ENCODE measurements around the gene CAPNS1.

CAPNS1 gene

DNA sequence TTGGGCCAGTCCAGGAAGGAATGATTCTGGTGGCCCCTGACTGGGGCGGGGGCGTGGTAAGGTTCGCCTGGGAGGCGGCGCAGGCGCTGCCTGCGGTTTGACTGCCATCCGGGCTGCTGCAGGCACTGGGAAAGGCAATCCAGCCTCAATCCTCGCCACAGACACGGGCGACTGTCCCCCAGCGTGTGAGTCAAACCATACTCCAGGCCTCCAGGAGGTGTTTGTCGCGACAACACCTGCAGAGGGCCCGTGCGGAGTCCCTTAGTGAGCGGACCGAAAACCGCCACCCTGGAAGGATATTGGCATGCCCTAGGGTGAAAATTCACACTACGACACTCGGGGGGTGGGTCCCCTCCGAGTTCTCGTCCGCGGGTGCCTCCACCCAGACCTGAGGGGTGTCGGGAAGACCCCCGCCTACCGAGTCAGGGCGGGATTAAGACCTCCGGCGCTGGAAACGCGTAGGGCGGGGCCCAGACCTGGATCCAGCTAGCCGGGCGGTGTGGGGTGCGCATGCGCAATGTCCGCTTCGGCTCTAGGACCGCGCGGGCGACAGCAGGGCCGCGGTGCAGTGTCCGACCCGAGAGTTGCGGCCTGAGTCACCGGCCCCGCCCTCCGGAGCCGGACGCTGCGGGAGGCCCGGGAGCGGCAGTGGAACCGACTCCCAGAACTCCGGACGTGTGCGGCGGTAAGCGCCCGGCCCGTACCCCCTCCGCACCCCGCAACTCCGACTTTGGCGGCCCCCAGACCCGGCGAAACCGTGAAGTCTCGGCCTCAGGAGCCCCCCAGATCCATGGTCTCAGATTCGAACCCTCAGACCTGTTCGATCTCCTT is at the start of gene CAPNS1:
Gene CAPNS1 (plus strand): TSS at position 594 of the 831 bp plus-strand sequence. CDS start 946 bp downstream, outside the sequence.
- DNase-seq = peak; percentile 90 to 99

DNA sequence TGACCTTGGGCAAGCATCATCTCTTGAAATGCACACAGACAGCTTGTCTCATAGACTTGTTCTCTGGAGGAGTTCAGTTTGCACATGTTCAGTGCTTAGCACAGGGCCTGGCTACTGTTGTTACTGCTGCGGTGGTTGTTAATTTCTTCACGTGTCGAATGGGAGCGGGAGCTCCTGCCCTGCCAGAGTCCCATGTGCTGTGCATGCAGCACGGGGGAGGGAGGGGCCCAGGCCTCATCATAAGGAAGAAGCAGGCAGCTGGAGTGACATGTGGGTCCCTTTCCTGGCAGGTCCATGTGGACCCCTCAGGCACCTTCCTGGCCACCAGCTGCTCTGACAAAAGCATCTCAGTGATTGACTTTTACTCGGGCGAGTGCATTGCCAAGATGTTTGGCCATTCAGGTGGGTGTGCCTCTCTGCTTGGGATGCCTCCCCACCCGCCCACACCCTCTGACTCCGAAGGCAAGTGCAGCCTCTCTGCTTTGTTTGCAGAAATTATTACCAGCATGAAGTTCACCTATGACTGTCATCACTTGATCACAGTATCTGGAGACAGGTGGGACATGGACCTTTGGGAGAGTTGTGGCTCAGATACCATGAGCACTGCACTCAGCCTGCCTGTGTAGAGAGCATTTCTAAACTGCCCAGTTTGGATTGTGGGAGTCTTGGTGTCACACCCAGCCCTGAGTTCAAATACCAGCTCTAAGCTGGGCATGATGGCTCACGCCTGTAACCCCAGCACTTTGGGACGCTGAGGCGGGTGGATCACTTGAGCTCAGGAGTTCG is 48.8 kb upstream of the CAPNS1 start:
- no peak for DNase-seq

DNA sequence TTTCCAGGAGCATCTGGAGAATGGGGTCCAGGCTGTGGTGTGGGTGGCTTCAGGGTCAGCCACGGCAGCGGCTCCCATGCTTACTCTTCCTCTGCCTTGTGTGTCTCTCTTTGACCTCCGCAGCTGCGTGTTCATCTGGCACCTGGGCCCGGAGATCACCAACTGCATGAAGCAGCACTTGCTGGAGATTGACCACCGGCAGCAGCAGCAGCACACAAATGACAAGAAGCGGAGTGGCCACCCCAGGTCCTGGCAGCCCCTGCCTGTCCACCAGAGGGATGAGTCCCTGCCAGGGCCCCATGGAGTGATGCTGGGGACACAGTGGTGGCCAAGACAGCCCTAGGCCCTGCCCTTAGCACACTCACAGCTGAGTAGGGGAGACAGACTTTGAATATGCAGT is 47.3 kb upstream of the CAPNS1 start:
- DNase-seq = no peak

- DNase-seq = no peak
Observed at GRCh38 chr19:36093146-36093662, 46.7 kb upstream of the CAPNS1 start.

- no peak for DNase-seq
Observed at GRCh38 chr19:36093687-36094086, 46.2 kb upstream of the CAPNS1 start.

DNA sequence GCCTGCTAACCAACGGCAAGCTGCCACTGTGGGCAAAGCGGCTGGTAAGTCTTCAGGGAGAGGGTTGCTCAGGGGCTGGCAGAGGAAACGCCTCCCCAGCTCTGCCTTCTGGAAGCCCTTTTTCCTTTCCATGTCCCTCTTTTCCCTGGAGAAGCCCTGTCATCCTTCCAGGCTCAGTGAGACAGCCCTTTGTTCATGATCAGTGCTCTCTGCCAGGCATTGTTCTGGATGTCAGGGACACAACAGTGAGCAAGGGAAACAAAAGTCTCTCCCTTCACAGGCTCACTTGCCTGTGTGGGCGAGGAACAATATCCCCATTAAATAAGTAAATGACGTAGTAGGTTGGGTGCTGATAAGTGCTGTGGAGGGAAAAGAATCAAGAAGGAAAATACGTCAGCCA is 42.8 kb upstream of the CAPNS1 start:
- DNase-seq = no peak

- DNase-seq = no peak
Observed at GRCh38 chr19:36099166-36099785, 40.6 kb upstream of the CAPNS1 start.

- DNase-seq = no peak
Observed at GRCh38 chr19:36100476-36100875, 39.4 kb upstream of the CAPNS1 start.

DNA sequence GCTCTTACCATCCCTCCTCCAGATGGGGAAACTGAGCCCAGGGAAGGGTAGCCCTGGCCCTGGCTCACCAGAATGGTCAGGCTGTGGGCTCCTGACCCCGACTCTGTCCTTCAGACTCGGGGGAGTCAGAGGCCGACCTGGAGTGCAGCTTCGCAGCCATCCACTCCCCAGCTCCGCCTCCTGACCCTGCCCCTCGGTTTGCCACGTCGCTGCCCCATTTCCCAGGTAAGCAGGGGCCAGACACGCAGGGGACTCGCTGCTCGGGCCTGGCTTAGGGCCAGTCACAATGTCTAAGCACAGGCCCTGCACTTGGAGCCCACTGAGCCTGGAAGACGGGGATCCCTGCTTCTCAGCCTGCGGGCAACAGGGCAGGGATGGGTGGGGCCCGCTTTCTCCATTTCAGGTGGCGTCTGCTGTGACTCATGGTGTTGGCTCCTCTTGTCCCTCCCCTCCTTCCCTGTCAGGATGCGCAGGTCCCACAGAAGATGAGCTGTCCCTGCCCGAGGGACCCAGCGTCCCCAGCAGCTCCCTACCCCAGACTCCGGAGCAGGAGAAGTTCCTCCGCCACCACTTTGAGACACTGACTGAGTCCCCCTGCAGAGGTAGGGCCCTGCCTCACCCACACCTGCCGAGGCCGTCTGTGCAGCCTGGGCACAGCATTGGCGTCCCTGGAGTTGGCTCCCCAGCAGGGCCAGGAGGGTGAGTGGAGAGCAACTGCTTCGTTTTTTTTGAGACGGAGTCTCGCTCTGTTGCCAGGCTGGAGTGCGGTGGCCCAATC is 38.1 kb upstream of the CAPNS1 start:
- no peak for DNase-seq

- no peak for DNase-seq
Observed at GRCh38 chr19:36103040-36103626, 36.7 kb upstream of the CAPNS1 start.

DNA sequence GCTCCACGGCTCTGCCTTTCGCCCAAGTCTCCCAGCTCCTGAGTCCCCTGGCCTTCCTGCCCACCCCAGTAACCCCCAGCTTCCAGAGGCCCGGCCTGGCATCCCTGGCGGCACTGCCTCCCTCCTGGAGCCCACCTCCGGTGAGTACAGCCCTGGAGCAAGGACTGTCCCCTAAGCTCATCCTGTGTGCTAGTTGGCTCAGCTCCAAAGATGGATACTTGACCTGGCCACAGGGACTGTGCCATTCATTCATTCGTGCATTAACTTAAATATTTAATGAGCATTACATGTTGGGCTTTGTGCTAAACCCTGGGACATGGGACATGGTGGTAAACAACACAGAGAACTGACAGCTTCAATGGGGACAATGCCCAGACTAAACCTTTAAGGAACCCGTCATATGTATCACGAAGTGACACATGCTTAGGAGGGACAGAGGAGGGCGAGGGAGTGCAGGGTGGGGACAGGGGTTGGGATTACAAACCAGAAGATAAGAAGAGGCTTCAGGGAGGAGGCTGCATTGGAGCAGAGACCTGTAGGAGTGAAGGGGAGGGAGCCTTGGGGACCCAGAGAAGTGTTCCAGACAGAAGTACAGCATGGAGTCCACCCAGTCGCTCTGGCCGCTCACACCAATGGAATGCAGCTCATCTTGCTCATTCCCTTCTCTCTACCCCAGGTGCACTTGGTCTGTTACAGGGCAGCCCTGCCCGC is 35.9 kb upstream of the CAPNS1 start:
- DNase-seq = no peak

DNA sequence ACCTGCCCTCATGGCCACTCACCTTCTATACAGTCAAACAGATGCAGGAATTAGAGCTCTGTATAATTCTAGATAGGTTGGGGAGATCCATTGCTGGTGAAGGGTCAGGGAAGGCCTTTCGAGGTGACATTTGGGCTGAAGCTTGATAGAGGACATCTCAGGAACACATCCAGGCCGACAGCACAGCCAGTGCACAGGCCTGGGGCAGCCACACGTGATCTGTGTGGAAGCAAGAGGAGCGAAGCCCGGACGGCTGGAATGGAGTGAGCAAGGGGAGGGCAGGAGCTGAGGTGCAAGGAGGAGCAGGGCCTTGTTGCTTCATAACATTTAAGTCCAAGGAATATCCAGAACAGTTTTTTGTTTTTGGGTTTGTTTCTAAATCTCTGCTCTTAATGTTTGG is 33.4 kb upstream of the CAPNS1 start:
- DNase-seq = no peak

- no peak for DNase-seq
Observed at GRCh38 chr19:36106991-36107390, 32.9 kb upstream of the CAPNS1 start.

DNA sequence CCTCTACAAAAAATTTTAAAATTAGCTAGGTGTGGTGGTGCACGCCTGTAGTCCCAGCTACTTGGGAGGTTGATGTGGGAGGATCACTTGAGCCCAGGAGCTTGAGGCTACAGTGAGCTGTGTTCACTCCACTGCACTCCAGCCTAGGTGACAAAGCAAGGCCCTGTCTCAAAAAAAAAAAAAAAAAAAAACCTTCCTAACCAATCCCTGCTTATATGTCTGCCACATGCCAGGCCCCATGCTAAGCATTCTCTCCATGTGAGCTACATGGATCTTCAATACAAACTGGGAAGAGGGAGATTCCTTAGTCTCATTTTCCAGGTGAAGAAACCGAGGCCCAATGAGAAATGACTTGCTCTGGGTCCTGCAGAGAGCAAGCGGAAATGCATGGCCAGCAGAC is 31.2 kb upstream of the CAPNS1 start:
- no peak for DNase-seq

GRCh38 chr19:36110487-36111199 is 29.2 kb upstream of the CAPNS1 start, which contains the start of gene OVOL3:
Gene OVOL3, plus strand, starts transcription at chr19:36111143. Its CDS starts 60 bp downstream, at chr19:36111203.
- DNase-seq = peak; percentile 92 to 96

DNA sequence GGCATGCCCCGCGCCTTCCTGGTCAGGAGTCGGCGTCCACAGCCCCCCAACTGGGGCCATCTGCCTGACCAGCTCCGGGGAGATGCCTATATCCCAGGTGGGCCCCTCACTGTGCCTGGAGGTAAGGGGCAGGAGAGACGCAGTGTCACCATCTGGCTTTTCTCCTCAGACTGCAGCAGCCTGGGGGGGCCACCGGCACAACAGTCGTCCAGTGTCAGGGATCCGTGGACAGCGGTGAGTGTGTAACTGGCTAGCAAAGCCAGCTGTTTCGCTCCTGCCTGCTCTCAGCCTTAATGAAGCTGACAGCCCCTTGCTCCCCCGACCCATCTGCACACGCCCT is 28.7 kb upstream of the CAPNS1 start:
- DNase-seq = no peak

GRCh38 chr19:36112678-36113077 is 27.2 kb upstream of the CAPNS1 start:
- no peak for DNase-seq

DNA sequence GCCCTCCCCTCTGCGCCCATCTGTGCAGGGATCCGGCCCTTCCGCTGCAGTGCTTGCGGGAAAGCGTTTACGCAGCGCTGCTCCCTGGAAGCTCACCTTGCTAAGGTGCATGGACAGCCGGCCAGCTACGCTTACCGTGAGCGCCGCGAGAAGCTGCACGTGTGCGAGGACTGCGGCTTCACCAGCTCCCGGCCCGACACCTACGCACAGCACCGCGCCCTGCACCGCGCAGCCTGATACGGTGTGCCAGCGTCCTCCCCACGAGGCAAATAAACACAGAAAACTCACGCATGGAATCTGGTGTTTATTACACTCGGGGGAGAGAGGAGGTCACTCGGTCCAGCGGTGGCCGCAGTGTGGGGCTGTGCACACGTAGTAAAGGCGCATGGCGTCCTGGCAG is 26.4 kb upstream of the CAPNS1 start:
- DNase-seq = peak in 1 of 2 experiments; percentile 43

DNA sequence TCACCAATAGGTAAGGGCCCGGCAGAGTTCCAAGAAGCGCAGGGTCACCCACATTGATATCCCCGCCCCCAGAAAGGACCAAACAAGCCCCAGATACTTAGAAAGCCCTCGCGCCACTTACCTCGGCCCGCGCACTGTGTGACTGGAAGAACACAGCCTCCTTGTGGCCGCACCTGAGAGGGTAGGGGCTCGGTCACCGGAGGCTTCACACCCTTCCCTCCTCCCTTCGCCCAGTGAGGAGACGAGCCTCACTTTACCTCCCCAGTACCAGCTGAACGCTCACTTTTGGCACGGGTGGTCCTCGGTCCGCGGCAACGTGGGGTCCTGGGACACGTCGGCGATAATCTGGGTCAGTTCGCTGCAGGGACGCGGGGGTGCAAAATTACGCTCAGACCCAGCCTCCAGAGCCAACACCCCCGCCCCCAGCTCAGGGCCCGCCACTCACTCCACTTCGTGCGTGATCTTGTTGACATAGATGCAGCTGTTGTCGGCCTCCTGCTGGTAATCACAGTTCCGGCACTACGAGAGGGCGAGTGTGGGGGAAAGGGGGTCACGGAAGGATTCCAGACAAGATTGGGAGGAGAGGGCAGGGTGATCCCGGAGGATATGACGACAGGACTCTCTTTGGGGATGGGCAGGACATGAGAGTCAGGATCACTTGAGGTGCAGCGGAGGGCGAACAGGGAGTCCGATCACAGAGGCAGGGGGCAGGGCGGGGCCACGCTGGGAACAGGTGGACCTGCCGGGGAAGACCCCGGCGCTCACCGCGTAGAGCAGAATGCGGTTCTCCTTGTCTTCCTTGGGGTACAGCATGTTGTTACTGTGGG is 25.8 kb upstream of the CAPNS1 start:
- peak; percentile 65 to 68 for DNase-seq
